ENCODE results near the gene CDK5RAP2.

The CDK5RAP2 gene

DNA sequence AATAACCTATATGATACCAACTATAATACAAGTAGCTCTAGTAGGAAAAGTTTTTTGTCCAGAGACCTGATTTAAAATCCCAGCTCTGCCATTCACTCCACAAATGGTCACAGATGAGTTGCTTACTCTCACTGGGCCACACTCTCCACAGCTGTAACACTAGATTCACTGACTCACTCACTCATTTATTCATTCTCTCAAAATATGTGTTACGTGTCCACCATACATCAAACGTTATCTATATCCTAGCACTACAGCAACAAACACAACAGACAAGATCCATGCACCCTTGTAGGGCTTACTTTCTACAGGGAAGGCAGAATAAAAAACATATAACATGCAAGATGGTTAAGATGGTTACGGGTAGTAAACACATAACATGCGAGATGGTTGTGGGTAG lies 146.3 kb downstream of the CDK5RAP2 start:
- no peak for DNase-seq

DNA sequence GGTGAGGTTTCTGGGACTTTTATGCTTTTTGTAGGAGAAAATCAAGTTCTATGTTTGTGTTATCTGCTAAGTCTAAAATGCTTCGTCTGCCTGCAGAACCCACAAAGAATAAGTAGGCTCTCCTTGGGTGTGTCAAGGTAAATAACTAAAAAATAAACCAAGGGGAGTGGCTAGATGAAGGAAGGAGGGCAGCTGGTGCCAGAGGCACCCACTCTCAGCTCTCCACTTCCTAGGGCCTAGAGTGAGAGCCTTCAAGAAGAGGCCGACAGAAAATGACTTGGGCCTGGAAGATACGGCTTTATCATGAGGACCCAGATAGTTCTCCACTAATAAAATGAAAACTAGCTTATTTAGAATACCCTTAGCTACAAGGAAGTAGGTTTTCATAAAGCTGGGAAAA lies 147.4 kb downstream of the CDK5RAP2 start:
- no peak for DNase-seq

DNA sequence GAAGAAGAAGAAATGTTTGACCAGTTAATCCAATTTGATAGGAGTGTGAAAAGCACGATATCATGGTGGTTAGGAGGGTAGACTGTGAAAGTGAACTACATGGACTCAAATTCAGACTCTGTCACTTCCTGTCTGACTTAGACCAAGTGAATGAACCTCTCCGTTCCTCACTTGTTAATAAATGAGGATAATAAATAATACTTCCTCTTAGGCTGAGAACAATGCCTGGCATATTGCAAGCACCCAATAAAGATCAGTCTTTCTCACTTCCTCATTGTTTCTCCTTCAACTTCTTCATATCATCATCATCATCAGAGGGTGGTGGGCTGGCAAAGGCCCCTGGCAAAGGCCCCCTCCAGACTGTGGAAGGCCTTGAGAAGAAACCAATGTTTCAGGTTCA lies 148.7 kb downstream of the CDK5RAP2 start:
- DNase-seq: no peak

DNA sequence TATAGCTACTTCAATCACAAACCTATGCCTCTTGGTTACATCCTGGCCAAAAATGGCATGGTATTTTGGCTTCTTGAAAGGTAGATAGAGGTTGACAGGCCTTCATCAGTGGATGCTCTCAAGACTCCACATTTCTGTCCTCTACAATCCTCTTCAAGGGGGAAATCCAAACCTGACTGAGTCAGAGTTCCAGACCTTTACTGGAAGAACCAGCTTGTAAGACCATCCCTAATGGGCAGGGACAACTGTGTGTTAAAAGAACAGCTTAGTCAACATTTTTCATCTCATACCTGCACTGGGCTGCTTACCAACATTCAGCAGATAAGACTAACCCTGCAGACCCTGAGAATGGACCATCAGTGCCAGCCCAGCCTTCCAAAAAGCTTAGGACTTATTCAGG lies 155.7 kb downstream of the CDK5RAP2 start:
- no peak for DNase-seq

DNA sequence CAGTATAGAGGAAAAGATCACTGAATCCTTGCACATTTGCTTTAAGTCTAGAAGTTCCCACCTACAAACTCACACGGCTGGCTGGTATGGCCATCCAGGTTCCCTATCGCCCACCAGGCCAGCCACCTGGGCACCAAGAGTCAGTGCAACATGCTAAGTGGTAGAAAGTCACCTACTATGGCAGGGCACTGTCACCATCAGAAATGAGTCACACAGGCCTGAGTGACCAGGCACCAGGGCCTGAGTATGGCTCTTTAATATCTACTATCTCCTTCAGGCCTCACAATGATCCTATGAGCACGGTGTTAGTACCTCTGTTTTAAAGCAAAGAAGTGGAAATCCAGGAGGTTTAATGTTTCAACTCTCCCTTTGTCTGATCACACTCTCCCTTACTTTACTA lies 156.2 kb downstream of the CDK5RAP2 start:
- DNase-seq: no peak

DNA sequence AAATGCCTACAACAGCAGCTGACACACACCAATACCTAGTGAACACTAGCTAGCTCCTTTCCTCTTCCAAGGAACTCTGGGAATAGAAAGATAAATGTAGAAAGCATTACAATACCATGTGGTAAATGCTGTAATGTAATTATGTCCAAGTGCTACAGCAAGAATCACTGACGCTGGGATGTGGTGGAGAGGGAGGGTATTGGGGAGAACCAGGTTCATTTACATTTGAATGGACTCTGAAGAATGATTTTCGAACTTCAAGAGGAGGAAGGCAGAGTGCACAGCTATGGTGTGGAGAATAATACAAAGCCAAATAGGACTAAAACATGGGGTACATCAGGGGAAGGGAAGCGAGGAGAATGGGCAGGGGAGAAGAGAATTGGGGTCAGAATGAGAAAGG lies 158.0 kb downstream of the CDK5RAP2 start:
- no peak for DNase-seq

DNA sequence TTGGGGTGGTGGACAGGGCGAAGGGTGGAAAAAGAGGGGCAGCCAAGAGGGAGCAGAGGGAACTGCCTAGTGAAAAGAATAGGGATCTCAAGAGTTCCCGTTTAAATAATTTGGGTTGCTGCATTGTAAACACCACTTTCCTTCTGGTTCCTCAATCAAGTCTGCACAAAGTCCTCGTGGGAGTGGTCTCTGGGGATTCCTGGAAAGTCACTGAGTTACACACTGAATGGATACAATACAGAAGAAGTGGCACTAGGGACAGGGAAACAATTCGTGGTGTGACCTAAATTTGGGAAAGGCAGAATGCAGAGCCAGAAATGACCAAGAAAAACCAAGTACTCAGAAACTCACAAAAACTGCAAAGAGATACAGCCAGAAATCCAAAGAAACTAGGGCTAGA lies 161.7 kb downstream of the CDK5RAP2 start:
- DNase-seq: no peak

DNA sequence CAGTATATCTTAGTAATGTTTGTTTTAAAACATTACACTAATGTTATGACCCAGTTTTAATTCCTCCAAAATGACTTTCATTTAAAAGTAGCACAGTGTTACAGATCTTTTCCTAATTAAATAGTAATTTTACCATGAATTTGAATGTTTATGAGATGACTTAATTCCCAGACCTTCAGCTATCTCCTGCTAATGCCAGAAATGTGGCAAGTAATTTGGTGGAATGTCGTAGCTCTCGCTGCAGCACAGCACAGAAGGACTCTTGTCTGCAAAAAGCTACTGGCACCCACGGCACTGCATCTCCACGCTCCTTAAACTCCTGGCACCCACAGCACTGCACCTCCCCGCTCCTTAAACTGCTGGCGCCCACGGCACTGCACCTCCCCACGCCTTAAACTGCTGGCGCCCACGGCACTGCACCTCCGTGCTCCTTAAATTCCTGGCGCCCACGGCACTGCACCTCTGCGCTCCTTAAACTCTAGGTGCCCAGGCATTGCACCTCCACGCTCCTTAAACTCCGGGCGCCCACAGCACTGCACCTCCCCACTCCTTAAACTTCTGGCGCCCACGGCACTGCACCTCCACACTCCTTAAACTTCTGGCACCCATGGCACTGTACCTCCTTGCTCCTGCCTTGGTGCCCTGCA lies 163.1 kb downstream of the CDK5RAP2 start:
- DNase-seq: no peak

DNA sequence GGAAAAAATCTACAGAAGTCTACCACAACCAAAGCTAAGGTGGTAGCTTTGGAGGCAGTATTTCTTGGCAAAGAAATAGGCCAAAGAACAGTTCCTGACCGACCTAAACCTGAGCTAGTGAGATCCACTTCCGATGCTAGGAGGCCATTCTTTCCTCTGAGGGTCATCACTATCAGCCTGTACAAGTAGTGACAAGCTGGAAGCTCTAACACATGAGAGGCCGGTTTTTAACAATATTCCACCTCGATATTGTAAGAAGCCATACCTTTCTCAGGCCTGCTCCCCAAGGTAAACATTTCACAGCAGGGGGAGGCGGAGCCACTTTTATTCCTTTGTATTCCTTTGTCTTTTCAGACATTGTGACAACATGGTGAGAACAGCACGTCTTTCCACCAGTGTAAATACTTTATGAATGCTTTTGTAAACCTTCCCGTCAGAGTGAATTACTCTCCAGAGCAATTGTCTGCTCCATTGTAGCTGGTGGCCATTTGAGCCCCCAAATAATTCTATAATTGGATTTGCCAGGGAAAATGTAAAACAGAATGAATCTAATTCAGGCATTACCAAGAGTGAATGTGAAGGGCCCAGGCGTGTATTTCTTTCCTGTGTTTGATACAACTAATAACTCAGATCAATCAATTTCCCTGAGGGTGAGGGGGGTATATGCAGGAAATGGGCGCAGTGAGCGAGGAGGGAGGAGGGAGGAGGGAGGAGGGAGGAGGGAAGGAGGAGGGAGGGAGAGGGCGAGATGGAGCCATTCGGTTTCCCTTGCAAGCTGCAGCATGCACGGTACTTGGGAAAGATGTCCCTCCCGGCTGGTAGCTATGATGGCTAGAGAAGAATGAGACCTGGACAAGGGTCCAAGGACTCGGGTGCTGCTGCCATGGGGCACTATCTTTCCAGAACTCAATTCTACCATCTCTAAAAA lies 166.6 kb downstream of the CDK5RAP2 start:
- no peak for DNase-seq

DNA sequence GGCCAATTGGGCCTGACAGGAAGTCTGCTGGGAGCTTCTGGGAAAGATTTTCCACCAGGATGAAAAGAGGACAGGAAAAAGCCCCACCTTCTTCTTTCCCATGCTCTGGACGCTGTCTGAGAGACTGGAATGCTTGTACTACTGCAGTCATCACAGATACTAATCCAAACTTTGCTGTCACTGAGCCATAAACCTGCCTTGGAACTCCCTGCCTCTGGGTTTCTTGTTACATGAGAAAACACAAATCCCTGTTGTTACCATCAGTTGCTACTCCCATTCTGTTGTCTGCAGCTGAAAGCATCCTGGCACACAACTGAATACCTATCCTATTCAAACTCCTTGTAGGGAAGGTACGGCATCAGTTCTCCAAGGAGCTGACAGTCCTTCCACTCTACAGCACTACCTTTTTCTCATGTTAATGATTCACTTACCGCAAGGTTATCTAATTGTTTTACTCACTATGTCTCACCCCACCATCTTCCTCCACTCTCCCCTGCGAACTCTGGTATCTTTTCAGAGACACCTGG lies 167.5 kb downstream of the CDK5RAP2 start:
- no peak for DNase-seq

DNA sequence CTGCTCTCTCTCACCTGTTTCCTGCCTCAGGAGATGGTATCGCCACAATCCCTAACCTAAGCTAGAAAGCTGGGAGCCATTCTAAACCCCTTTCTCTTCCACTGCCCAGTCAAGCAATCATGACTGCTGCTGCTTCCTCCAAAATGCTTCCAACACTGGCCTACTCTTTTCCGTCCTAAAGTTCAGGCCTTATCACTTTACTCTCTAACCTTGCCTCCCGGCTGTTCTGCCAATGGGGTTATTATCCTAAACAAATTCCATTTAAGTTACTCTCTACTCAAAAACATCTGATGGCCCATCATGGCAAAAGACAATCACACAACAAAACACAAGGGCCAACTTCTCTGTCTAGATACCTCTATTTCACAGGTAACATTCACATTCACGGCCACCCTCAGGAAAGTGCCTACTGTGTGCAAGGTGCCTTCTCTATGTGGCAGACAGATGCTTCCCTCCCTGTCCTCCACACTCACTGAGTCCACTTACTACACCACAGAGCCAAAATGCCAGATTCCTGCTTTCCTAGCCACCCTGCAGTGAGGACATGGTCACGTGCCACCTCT lies 168.0 kb downstream of the CDK5RAP2 start:
- no peak for DNase-seq

DNA sequence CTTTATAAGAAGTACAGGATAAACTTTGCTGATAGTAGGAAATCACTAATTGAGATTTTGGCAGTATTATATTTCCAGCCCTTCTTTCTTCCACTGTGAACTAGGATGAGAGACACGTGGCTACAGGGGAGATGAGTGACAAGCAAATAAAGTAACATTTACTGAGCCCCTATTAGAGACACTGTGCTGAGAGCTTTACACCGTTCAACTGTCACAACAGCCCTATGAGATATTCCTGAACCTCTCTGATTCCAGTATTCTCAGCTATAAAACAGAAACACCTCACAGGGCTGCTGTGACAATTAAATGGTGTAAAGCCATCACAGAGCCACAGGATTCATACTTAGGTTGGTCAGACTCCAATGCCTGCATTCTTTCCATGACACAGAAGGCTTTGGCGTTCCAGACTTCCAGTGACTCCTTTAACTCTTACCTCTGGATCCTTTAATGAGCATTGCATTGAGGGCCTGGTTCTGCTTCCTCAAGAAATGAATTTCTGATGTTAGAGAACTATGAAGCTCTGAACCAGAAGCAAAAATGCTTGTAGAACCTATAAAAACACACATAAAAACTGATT lies 169.0 kb downstream of the CDK5RAP2 start:
- DNase-seq: no peak

DNA sequence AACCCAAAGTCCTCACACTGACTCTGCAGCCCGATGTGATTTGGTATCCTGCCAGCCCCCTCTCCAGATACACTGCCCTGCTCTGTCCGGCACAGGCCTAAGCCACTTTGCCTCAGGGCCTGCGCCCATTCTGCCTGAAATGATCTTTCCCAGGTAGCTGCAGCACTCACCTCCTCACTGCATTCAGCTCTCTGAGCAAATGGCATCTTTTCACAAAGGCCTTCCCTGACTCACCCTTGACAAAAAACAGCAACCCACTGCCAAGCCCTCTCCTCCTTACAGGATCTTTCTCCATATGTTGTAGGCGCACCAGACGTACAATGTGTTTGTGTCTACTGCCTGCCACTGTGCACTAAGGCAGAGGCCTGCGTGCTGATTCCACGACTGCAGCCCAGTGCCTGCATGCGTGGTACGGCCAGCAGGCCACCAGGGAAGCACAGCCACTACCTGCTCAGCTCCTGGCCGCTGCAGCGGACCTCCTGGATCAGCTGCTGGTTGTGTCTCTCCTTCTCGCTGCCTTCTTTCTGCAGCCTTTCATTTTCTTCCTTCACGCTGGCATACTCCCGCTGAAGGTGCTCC lies 171.2 kb downstream of the CDK5RAP2 start:
- DNase-seq: no peak

DNA sequence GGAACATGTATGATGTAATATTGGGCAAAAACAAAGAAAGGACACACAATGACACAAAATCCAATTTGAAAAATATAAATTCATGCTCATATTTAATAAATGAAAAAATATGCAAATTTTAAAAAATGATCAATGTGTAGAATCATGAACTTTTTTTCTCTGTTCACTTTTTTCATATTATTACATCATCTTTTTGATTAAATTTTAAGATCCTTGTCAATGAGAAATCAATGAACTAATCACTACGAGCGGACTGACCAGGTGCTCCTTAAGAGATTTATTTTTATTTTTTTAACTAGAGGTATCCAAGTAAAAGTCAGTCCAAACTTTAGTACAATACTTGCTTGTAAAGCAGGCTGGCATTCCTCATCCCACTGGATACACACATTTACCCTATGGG lies 174.1 kb downstream of the CDK5RAP2 start:
- no peak for DNase-seq

DNA sequence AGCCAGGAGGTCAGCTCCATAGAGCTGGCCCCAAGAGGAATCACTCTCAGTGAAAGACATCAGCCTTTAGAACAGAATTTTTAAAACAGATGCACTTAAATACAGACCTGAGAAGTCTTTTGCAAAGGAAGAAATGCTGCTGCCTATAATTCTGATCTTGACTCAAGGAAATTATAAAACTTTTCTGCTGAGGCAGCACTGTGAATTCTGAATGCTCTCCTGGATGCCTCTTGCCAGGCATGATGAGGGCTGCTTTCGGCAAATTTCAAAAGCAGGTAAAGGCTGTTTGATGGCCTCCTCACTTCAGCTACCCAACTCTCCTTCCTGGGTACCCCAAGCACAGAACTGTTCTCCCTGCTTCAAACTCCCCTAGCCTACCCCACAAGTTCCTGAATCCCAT lies 174.8 kb downstream of the CDK5RAP2 start:
- no peak for DNase-seq

DNA sequence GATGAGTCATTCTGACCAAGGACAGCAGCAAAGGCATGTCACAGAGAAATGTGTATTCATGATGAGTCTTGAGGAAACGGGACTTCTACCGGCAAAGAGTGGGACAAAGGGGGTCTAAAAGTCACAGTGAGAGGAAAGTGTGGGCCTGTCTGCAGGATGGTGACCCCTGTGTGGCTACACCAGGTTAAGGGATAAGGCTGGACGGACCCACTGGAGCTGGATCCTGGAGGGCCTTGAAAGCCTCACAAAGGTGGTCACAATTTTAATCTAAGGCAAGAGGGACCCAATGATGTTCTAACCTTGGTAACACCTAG lies 176.5 kb downstream of the CDK5RAP2 start:
- DNase-seq: no peak

DNA sequence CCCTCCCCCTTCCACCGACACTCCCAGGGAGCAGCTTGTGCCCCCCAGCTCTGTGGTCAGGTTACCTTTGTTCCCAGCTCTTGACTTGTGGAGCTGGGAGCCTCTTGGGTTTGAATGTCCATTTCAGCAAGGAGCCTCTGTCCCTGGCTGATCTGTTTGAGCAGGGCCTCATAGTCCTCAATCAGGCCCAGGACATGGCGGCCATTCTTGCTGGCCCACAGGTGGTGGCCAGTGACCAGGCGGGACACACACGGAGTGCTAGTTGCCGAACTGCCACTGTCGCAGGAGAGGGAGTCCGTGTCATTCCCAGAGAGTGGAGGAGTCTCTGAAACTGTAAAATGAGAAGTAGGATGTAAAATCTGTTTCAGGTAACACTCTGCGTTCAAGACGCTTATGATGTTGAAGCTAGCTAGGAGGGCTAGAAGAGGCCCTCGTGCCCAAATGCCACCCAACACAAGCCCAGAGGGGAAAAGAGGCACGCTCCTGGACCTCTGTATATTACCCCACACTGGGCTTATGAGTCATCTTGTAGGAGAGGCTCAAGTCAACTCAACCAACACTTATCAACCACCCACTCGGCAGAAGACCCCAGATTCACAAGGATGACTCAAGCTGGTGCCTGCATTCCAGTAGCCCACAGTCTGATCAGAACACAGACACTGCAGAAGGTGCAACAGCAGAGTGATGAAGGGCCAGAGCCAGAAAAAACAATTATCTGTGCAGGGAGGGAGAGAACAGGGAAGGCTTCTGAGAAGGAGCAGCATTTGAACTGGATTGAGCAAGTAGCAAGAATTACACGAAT lies 177.0 kb downstream of the CDK5RAP2 start:
- no peak for DNase-seq

DNA sequence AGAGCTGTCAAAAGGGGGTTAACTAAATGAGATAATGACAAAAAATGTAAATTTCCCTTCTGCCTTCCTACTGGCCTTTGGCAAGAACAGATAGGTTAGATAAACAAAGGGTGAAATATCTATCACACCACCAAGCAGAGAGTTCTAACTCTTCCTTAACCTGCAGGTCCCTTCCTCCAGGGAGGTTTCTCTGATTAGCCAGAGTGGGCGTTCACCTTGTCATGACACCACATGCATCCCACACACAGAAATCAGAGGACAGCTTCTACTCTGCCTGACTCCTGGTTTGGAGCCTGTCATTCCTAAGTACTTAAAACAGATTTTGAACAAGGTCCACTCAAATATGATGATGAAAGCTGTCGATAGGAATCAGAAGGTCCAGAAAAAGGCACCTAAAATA lies 180.0 kb downstream of the CDK5RAP2 start:
- no peak for DNase-seq

DNA sequence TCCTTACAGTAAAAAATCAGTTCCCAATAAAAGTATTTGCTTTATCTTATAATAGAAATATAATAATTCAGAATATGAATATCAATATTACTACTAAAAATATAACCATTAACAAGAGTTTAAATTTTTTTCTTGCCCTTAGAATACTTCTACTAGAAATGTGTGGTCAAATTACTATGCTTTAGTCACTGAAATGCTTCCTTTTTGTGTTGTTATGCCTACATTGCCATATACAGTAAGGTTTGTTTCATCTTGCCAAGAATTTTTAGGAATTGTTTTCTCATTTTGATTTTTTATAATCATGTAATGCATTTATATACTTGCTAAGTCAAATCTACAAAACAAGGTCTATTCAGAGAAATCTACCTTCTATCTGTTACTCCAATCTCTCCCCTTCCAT lies 181.7 kb downstream of the CDK5RAP2 start:
- DNase-seq: no peak

DNA sequence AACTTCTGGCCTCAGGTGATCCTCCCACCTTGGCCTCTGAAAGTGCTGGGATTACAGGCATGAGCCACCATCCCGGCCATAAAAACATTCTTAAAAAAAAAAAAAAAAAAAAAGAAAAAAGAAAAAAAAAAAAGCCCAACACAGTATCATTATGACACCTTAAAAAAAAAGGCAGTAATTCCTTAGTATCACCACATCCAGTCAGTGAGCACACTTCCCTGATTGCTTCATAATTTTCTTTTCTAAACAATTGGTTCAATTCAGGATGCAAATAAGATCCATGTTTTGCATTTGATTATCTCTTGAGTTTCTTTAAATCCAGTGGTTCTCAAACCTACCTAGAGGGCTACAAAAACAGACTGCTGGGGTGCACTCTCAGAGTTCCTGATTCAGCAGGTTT lies 182.5 kb downstream of the CDK5RAP2 start:
- no peak for DNase-seq

DNA sequence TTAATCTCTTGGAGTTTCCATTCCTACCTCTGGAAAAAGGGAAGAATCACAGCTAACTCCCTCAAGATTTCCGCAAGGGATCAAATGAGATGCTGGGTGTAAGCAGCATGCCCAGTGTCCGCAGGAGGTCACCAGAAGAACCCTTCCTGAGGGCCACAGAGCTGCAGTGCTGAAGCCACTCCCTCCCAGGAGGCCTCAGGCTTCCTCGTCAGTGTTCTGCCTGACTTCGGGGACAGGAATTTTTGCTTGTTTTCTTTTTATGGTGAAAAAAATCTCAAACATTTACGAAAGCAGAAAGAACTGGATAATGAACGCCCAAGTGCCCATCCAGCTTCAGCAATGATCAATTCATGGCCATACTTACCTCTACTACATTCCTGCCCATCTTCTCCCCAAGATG lies 183.0 kb downstream of the CDK5RAP2 start:
- no peak for DNase-seq

DNA sequence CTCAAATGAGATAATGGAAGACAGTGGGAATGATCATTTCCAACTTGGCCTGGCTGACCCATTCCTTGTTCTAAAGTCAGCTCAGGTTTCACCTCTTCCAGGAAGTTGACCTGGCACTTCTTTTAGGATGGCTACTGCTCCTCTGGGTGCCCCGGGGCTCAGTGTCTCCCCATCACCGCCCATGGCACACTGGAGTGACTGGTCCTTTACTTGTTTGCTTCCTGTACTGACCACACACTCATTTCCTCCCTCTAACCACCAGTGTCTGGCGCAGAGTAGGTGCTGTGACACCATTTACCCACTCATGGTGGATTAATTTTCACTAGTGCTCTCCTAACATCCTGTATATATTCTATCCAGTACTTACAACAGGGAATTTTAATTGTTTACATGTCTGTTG lies 183.5 kb downstream of the CDK5RAP2 start:
- DNase-seq: no peak

DNA sequence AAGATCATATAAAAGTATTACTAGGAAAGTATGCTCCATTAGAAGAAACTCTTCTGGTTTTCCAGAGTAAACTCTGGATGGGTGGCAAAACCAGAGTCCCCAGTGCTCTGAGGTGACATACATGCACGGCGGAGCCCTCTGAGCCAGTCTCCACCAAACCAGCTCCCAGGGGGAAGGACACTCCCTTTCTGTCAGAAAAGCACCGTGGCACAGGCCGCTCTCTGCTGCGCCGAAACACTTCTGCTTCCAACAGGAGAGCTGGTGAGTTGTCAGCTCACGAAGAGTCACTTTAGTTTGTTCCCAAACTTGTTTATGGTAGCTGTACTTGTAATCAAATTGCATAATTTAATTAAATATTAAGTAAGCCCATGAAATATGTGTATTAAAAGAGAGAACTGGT lies 184.6 kb downstream of the CDK5RAP2 start:
- DNase-seq: no peak
